ENCODE results near the gene RABL6.
A peak's percentile ranks its signal among the peaks of the same experiment; 100 is the strongest.
"Not testable (repeated sequence)": the region's sequence is repeated elsewhere in the genome, so short reads cannot be mapped to it uniquely, and the experiment has no call there.

RABL6 gene

DNA sequence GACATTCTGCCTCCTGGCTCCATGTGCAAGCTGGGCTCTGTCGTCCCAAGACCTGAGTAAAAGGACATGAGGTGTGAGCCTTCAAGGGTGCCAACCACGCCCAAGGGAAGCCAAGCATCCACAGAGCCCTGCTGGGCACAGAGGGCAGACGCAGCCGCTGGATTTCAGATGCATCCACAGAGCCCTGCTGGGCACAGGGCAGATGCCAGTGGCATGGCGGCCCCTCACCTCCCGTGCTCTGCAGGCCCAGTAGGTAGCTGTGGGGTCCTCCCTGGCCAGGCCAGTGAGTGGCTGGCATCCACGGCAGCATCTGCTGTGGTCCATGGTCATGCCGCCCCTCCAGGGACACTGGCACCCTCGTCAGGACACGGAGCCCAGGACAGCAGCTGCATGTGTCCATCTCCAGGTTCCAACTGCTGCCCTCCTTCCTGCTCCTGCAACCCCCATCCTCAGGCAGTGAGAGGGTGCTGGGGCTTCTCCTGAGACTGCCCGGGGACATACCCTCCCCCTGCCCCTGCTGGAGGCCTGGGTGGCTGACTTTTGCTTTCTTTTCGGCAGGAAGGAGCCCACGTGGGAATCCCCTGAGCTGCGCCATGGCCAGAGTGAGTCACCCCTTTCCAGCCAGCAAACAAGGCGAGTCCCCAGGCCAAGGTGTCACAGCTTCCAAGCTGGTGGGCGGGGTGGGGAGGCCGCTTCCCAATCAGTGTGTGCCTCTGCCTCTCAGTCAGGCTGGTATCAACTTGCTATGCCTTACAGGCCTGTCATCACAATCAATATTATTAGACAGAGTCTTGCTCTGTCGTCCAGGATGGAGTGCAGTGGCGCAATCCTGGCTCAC lies 74.6 kb downstream of the RABL6 start:
- peak overlapping the region; percentile 24 for H3K4me3 ChIP-seq (ENCODE audit: low read depth, low read length)
- DNase-seq (ENCODE audit: low read depth), result peak; percentile 82
- peak; percentile 16 for TF ChIP-seq CTCF (conservative IDR thresholded peaks at IDR 0.05; ENCODE audit: low read depth, low read length)

DNA sequence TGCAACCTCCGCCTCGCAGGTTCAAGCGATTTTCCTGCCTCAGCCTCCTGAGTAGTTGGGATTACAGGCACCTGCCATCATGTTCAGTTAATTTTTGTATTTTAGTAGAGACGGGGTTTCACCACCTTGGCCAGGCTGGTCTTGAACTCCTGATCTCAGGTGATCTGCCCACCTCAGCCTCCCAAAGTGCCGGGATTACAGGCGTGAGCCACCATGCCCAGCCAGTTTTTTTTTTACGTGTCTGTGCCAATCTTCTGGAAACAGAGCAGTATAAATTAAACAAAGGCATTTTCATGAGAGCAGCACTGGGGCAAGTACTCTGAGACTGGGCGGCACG lies 75.2 kb downstream of the RABL6 start:
- DNase-seq (ENCODE audit: low read depth); H3K4me3 ChIP-seq (ENCODE audit: low read depth, low read length): not testable (repeated sequence)

- H3K4me3 ChIP-seq (ENCODE audit: low read depth, low read length); DNase-seq (ENCODE audit: low read depth): not testable (repeated sequence)
Observed at GRCh38 chr9:136883670-136884069, 75.9 kb downstream of the RABL6 start.

DNA sequence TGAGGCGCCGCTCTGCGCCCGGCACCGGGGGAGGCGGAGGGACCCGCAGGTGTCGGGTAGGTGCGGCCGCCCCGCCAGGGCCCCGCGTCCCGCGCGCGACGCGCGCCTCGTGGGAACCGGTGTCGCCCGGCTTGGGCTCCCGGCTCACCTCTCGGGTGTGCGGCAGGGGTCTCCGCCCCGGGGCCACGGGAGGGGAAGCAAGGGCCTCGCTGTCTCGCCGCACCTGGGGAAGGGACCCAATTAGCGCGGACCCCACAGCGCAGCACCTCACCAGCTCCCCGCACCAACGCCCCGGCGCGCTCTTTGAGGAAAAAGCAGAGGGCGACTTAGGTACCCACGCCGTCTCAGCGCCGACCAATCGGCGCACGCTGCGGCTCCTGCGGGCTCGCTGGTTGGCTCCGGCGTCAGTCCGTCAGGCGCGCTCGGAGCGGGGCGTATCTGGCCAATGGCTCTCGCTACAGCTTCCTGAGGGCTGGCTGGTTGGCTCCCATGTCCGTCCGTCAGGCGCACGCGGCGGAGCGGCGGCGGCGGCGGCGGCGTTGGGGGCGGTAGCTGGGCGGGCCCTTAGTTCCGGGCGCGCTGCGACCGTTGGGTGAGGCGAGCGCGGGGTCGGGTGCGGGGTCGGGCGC lies 78.3 kb downstream of the RABL6 start, which contains the start of gene TRAF2:
Gene TRAF2, plus strand, starts transcription at position 567 of the 629 bp plus-strand sequence. CDS start 12,225 bp downstream, outside the sequence.
- peak; percentile 100 for DNase-seq (ENCODE audit: low read depth)
- no peak for TF ChIP-seq CTCF (conservative IDR thresholded peaks at IDR 0.05; ENCODE audit: low read depth, low read length)
- H3K4me3 ChIP-seq (ENCODE audit: low read depth, low read length), result peak within 1 kb of the TSS; percentile 86

- DNase-seq (ENCODE audit: low read depth), result peak; percentile 29
- H3K4me3 ChIP-seq (ENCODE audit: low read depth, low read length), result peak overlapping the region; percentile 86
- TF ChIP-seq CTCF (conservative IDR thresholded peaks at IDR 0.05; ENCODE audit: low read depth, low read length), result no peak
Observed at GRCh38 chr9:136886610-136887597, 79.2 kb downstream of the RABL6 start.

- no peak for DNase-seq (ENCODE audit: low read depth)
- TF ChIP-seq CTCF (conservative IDR thresholded peaks at IDR 0.05; ENCODE audit: low read depth, low read length), result no peak
- no peak overlapping the region for H3K4me3 ChIP-seq (ENCODE audit: low read depth, low read length)
Observed at GRCh38 chr9:136888454-136888853, 80.7 kb downstream of the RABL6 start.

GRCh38 chr9:136889858-136890257 lies 82.1 kb downstream of the RABL6 start:
- no peak for TF ChIP-seq CTCF (conservative IDR thresholded peaks at IDR 0.05; ENCODE audit: low read depth, low read length)
- no peak for DNase-seq (ENCODE audit: low read depth)
- no peak overlapping the region for H3K4me3 ChIP-seq (ENCODE audit: low read depth, low read length)

Data from choroid plexus epithelial cell (primary cell).